K562 (cell line): ENCODE results near the gene MCL1. TPM values are rescaled to one million over a fixed set of nuclear protein-coding genes. Genes with fewer than 3 reads are reported as not detected.
A peak's percentile ranks its signal among the peaks of the same experiment; 100 is the strongest.

Experiments used
- BACH1 ChIP-seq: fragments of 200-800 bp; sonication (Bioruptor generic); IDR thresholded peaks from 2 replicates; pipeline ENCODE4 v1.6.1; 2016; ENCODE audit warnings: missing genetic modification characterization, missing compliant biosample characterization
- CREB3L1 ChIP-seq: fragments of 450-650 bp; IDR thresholded peaks from 2 replicates; pipeline ENCODE4 v1.6.1; 2014; ENCODE audit warnings: low read depth, mild to moderate bottlenecking, moderate library complexity, borderline replicate concordance
- ELF1 ChIP-seq: fragments of 200-800 bp; sonication (Bioruptor generic); IDR thresholded peaks from 2 replicates; pipeline ENCODE4 v1.6.1; 2016; ENCODE audit warnings: missing genetic modification characterization, missing compliant biosample characterization
- ELF2 ChIP-seq: fragments of 250-450 bp; sonication (Bioruptor Pico); IDR thresholded peaks from 2 replicates; pipeline ENCODE4 v1.5.0; 2021; ENCODE audit warnings: mild to moderate bottlenecking
- FOS ChIP-seq: IDR thresholded peaks from 3 replicates; pipeline ENCODE4 v1.6.1; 2011; ENCODE audit not compliant: insufficient read length; ENCODE audit errors: extremely low read depth
- HSF4 ChIP-seq: fragments of 250-450 bp; sonication (Bioruptor Pico); IDR thresholded peaks from 2 replicates; pipeline ENCODE4 v2.1.2; 2022; ENCODE audit warnings: mild to moderate bottlenecking, moderate library complexity, borderline replicate concordance
- L3MBTL2 ChIP-seq: fragments of 450-650 bp; IDR thresholded peaks from 2 replicates; pipeline ENCODE4 v1.6.1; 2016; ENCODE audit warnings: mild to moderate bottlenecking, moderate library complexity
- MAFG ChIP-seq: fragments of 450-650 bp; conservative IDR thresholded peaks from 2 replicates; pipeline ENCODE4 v1.6.1; 2016; ENCODE audit warnings: missing genetic modification characterization, missing compliant biosample characterization
- MCM7 ChIP-seq, 2 experiments: fragments of 450-650 bp; IDR thresholded peaks; 2 replicates each; pipeline ENCODE4 v1.6.1; 2016 to 2018
- MXI1 ChIP-seq: IDR thresholded peaks from 2 replicates; pipeline ENCODE4 v1.6.1; 2011; ENCODE audit warnings: low read depth, mild to moderate bottlenecking, improper control_type of control experiment, low read length
- NFE2 ChIP-seq: IDR thresholded peaks from 2 replicates; pipeline ENCODE4 v1.6.1; 2014; ENCODE audit warnings: antibody characterized with exemption, low read depth
- NR2C1 ChIP-seq, 2 experiments: fragments of 450-650 bp; IDR thresholded peaks; 2 replicates each; pipeline ENCODE4 v1.6.1; 2017; ENCODE audit warnings: mild to moderate bottlenecking in 2 of 2, antibody characterized with exemption in 1 of 2, inconsistent platforms in 1 of 2, missing compliant biosample characterization in 1 of 2, missing genetic modification characterization in 1 of 2
- NUFIP1 ChIP-seq: fragments of 450-650 bp; IDR thresholded peaks from 2 replicates; pipeline ENCODE4 v1.6.1; 2018; ENCODE audit not compliant: partially characterized antibody
- PHTF2 ChIP-seq: fragments of 250-450 bp; sonication (Bioruptor Pico); IDR thresholded peaks from 2 replicates; pipeline ENCODE4 v1.5.0; 2021; ENCODE audit warnings: mild to moderate bottlenecking
- PML ChIP-seq: IDR thresholded peaks from 2 replicates; pipeline ENCODE4 v1.6.1; 2012; ENCODE audit warnings: low read length, inconsistent platforms
- RBM39 ChIP-seq: fragments of 200-400 bp; formaldehyde crosslinking; optimal IDR thresholded peaks from 2 replicates; pipeline ENCODE3; 2018; ENCODE audit warnings: low read depth, low read length
- SNIP1 ChIP-seq: fragments of 450-650 bp; IDR thresholded peaks from 2 replicates; pipeline ENCODE4 v1.7.1; 2017; ENCODE audit warnings: low read depth, mild to moderate bottlenecking
- TAF1 ChIP-seq: IDR thresholded peaks from 2 replicates; pipeline ENCODE4 v1.6.1; 2011; ENCODE audit warnings: mild to moderate bottlenecking, low read length, moderate library complexity; ENCODE audit not compliant: insufficient read depth, control insufficient read depth, severe bottlenecking; ENCODE audit errors: extremely low read depth
- TRIM24 ChIP-seq, 2 experiments: fragments of 450-650 bp; IDR thresholded peaks; 2 replicates each; pipeline ENCODE4 v1.6.1; 2016
- ZNF280B ChIP-seq: fragments of 250-450 bp; sonication (Bioruptor Pico); IDR thresholded peaks from 2 replicates; pipeline ENCODE4 v1.5.1; 2021; ENCODE audit warnings: mild to moderate bottlenecking
- polyA plus RNA-seq, 8 experiments: library from polyadenylated mRNA; depleted of rRNA in 4 of 8; stranded (reverse) in 5 of 8; unstranded in 3 of 8; fragments of >200 nt; fragmentation: Nextera tagmentation in 2 of 8; fragmentation: Illumina TruSeq in 1 of 8; extraction: Ambion mirVana in 2 of 8; extraction: Trizol in 1 of 8; gene quantifications; 2 replicates each; pipeline versions ENCODE4 v1.2.1 to v1.2.3, GENCODE V29; 2011 to 2014; ENCODE audit warnings: inconsistent platforms in 1 of 8, missing spikeins in 1 of 8
- total RNA-seq, 7 experiments: library from RNA; depleted of rRNA in 6 of 7; stranded (reverse); fragments of >200 nt in 6 of 7; fragmentation: Illumina TruSeq in 2 of 7; extraction: Trizol in 2 of 7; gene quantifications; 2 replicates each; pipeline versions ENCODE4 v1.2.1 to v1.2.3, GENCODE V29; 2011 to 2021; ENCODE audit warnings: low replicate concordance in 1 of 7
- TF ChIP-seq, protein P1 (sequence below): fragments of 450-650 bp; IDR thresholded peaks from 2 replicates; pipeline ENCODE4 v1.7.1; 2018; ENCODE audit warnings: mild to moderate bottlenecking, low read depth; ENCODE audit not compliant: partially characterized antibody

The MCL1 gene
- total and polyA plus RNA-seq, 9 of the 15 experiments (the other 6 are each of a cell fraction or from before 2014, with no cell fraction given) = 27.1 to 224 (median 138) TPM

DNA sequence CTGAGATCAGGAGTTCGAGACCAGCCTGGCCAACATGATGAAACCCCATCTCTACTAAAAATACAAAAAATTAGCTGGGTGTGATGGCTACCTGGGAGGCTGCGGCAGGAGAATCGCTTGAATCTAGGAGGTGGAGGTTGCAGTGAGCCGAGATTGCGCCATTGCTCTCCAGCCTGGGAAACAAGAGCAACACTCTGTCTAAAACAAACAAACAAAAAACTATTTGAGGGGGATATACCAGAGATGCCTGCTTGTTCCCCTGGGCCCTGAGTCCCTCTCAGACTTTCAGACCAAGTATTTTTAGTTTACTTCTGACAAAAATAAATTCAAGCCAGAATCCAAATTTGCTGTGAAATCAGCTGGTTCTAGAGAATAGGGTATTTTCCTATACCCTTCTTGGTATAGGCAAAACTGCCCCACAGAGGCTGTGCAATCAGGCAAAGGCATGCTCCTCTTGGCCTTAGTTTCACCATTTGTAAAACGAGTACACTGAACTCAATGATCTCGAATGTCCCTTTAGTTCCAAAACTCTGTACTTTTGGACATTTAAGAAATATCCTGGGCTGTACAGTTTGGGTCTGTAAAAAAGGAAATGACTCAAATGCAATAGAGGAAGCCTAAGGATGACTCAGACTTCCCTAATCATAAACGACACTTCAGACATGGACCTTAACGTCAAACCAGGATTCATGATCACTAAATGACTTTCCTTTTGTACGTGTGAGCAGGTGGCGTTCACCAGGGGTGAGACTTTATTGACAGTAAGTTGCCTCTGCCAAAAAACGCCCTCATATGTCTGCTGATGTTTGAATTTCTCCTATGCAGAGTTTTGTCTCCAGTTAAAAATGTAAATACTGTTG is 33.9 kb upstream of the MCL1 start (continued):
- TF ChIP-seq RBM39 (no peak), HSF4 (CRISPR knock-in tag) (no peak), SNIP1 (no peak), MXI1 (no peak), ELF2 (no peak), MCM7 (IDR thresholded peaks at IDR 0.05) (no peak), ZNF280B (0 out of 2 replicates have a peak, but pooled peaks have one; percentile 17), FOS (peak; percentile 56), BACH1 (tag) (peak; percentile 91), L3MBTL2 (peak; percentile 86), PHTF2 (no peak), NR2C1 (IDR thresholded peaks at IDR 0.05) (no peak), NR2C1 (tag; IDR thresholded peaks at IDR 0.05) (no peak; the same call in 1 of the 2 replicates), TRIM24 (IDR thresholded peaks at IDR 0.05) (peak; percentile 21 to 62; a peak in 2 of 4 replicates), MAFG (tag) (peak; percentile 80), NFE2 (peak; percentile 95), NUFIP1 (peak; percentile 53), PML (no peak; the same call in 1 of the 2 replicates), CREB3L1 (no peak; the same call in 1 of the 2 replicates), TAF1 (no peak), ELF1 (no peak)
- TF ChIP-seq, protein P1, sequence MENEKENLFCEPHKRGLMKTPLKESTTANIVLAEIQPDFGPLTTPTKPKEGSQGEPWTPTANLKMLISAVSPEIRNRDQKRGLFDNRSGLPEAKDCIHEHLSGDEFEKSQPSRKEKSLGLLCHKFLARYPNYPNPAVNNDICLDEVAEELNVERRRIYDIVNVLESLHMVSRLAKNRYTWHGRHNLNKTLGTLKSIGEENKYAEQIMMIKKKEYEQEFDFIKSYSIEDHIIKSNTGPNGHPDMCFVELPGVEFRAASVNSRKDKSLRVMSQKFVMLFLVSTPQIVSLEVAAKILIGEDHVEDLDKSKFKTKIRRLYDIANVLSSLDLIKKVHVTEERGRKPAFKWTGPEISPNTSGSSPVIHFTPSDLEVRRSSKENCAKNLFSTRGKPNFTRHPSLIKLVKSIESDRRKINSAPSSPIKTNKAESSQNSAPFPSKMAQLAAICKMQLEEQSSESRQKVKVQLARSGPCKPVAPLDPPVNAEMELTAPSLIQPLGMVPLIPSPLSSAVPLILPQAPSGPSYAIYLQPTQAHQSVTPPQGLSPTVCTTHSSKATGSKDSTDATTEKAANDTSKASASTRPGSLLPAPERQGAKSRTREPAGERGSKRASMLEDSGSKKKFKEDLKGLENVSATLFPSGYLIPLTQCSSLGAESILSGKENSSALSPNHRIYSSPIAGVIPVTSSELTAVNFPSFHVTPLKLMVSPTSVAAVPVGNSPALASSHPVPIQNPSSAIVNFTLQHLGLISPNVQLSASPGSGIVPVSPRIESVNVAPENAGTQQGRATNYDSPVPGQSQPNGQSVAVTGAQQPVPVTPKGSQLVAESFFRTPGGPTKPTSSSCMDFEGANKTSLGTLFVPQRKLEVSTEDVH = no peak
